OCI-LY3 (cell line): Measurements from ENCODE around the gene DNAJC10.

ENCODE experiments used
- H2AFZ ChIP-seq: fragments of 200-600, 300-600 bp; shearing (Covaris generic); 2 replicates; pipeline ENCODE4 v1.6.0; 2014; ENCODE audit warnings: antibody characterized with exemption, low read depth, low read length
- H3K27ac ChIP-seq: fragments of 200-600, 300-600 bp; sonication (generic); 2 replicates; pipeline ENCODE4 v1.5.1; 2014; ENCODE audit warnings: mild to moderate bottlenecking, low read length, moderate library complexity, mixed read lengths
- H3K27me3 ChIP-seq: fragments of 200-600, 300-600 bp; sonication (generic); 2 replicates; pipeline ENCODE4 v1.6.1; 2014; ENCODE audit warnings: low read depth, low read length, mixed read lengths
- H3K36me3 ChIP-seq: fragments of 200-600, 300-600 bp; sonication (generic); replicated peaks from 2 replicates; pipeline ENCODE3; 2014; ENCODE audit warnings: low read depth, low read length, mixed read lengths
- H3K4me1 ChIP-seq: fragments of 300-600, 200-600 bp; sonication (generic); 2 replicates; pipeline ENCODE4 v1.6.1; 2014; ENCODE audit warnings: low read length, mixed read lengths
- H3K4me2 ChIP-seq: fragments of 200-600, 300-600 bp; sonication (generic); 2 replicates; pipeline ENCODE4 v1.6.1; 2014; ENCODE audit warnings: low read length, mixed read lengths
- H3K4me3 ChIP-seq: fragments of 300-600, 200-600 bp; sonication (generic); 2 replicates; pipeline ENCODE4 v1.5.1; 2014; ENCODE audit warnings: antibody characterized with exemption, mild to moderate bottlenecking, low read length, moderate library complexity
- H3K79me2 ChIP-seq: fragments of 300-600, 200-600 bp; shearing (Covaris generic); 2 replicates; pipeline ENCODE4 v1.6.1; 2014; ENCODE audit warnings: mild to moderate bottlenecking, low read length, mixed read lengths
- H3K9ac ChIP-seq: fragments of 300-600, 200-600 bp; shearing (Covaris generic); 2 replicates; pipeline ENCODE4 v1.6.0; 2014; ENCODE audit warnings: mild to moderate bottlenecking, low read length, moderate library complexity
- H3K9me3 ChIP-seq: fragments of 200-600, 300-600 bp; shearing (Covaris generic); 2 replicates; pipeline ENCODE4 v1.6.1; 2014; ENCODE audit warnings: low read length, mixed read lengths; ENCODE audit not compliant: insufficient read depth
- H4K20me1 ChIP-seq: fragments of 200-600, 300-600 bp; sonication (generic); 2 replicates; pipeline ENCODE4 v1.6.1; 2016; ENCODE audit warnings: low read length, mixed read lengths; ENCODE audit not compliant: insufficient read depth
- EZH2phosphoT487 ChIP-seq: fragments of 200-600 bp; shearing (Covaris generic); IDR thresholded peaks from 2 replicates; pipeline ENCODE4 v1.6.1; 2018; ENCODE audit warnings: antibody characterized with exemption, mixed run types, low read depth
- TF ChIP-seq, protein P1 (sequence below): fragments of 200-600, 300-600 bp; sonication (generic); IDR thresholded peaks from 2 replicates; pipeline ENCODE4 v1.5.1; 2014; ENCODE audit warnings: antibody characterized with exemption, low read length, low read depth

The DNAJC10 gene

DNA sequence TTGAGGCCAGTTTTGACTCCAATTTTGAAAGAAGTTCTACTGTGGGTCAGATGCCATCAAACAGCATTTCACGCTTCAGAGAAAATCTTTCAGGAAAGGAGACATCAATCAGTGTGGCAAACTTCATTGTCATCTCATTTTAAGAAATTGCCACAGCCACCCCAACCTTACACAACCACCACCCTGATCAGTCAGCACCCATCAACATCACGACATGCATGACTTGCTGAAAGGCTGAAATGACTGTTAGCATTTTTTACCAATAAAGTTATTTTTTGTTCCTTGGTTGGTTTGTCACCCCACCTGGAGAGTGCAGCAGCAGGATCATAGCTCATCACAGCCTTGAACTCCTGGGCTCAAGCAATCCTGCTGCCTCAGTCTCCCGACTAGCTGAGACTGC is 10.4 kb downstream of the DNAJC10 start:
- no peak overlapping the region for H3K27ac ChIP-seq
- H3K36me3 ChIP-seq = peaks cover 23% of the 10 kb centered on the region
- peaks cover 5% of the 10 kb centered on the region for H3K4me1 ChIP-seq

DNA sequence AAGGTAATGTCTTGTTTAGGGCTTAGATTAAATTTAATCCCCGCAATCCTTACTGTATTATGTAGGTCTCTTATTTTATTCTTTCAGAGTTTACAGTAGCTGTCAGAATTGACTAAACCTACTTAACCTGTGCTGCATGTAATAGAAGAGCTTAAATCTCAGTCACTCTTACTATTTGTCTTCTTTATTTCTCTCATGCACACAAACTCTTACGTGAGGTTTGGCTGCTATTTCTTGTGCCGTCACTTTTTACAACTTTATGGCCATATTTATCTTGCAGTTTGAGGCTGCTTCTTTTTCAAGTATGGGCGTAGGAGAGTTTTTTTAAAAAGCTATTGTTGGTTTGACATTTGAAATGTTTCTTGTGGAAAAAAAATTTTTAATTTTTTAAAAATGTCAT is 12.0 kb downstream of the DNAJC10 start:
- no peak overlapping the region for H3K27ac ChIP-seq
- no peaks in the 10 kb centered on the region for H3K79me2 ChIP-seq
- no peak overlapping the region for H3K4me2 ChIP-seq
- H3K4me1 ChIP-seq = peaks cover 5% of the 10 kb centered on the region
- peaks cover 37% of the 10 kb centered on the region for H3K36me3 ChIP-seq
- no peak overlapping the region for H3K4me3 ChIP-seq
- TF ChIP-seq, protein P1, sequence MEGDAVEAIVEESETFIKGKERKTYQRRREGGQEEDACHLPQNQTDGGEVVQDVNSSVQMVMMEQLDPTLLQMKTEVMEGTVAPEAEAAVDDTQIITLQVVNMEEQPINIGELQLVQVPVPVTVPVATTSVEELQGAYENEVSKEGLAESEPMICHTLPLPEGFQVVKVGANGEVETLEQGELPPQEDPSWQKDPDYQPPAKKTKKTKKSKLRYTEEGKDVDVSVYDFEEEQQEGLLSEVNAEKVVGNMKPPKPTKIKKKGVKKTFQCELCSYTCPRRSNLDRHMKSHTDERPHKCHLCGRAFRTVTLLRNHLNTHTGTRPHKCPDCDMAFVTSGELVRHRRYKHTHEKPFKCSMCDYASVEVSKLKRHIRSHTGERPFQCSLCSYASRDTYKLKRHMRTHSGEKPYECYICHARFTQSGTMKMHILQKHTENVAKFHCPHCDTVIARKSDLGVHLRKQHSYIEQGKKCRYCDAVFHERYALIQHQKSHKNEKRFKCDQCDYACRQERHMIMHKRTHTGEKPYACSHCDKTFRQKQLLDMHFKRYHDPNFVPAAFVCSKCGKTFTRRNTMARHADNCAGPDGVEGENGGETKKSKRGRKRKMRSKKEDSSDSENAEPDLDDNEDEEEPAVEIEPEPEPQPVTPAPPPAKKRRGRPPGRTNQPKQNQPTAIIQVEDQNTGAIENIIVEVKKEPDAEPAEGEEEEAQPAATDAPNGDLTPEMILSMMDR = no peak
- TF ChIP-seq EZH2phosphoT487 = no peak
- H3K27me3 ChIP-seq = no peaks in the 10 kb centered on the region
- H2AFZ ChIP-seq = no peak overlapping the region
- H3K9me3 ChIP-seq = no peaks in the 10 kb centered on the region
- no peak overlapping the region for H3K9ac ChIP-seq
- no peaks in the 10 kb centered on the region for H4K20me1 ChIP-seq

More for the DNA sequence above, 10.4 kb downstream of the DNAJC10 start:
- no peak for TF ChIP-seq EZH2phosphoT487
- TF ChIP-seq, protein P1 = no peak
- Histone ChIP-seq H3K4me3 (no peak overlapping the region), H2AFZ (no peak overlapping the region), H4K20me1 (no peaks in the 10 kb centered on the region), H3K9ac (no peak overlapping the region), H3K79me2 (no peaks in the 10 kb centered on the region), H3K4me2 (no peak overlapping the region), H3K9me3 (no peaks in the 10 kb centered on the region), H3K27me3 (no peaks in the 10 kb centered on the region)

- Histone ChIP-seq H3K9ac (no peak overlapping the region), H3K9me3 (no peaks in the 10 kb centered on the region), H3K4me1 (peaks cover 5% of the 10 kb centered on the region), H4K20me1 (no peaks in the 10 kb centered on the region), H3K4me2 (no peak overlapping the region), H3K36me3 (peaks cover 34% of the 10 kb centered on the region), H3K4me3 (no peak overlapping the region), H3K79me2 (no peaks in the 10 kb centered on the region), H2AFZ (no peak overlapping the region), H3K27me3 (no peaks in the 10 kb centered on the region), H3K27ac (no peak overlapping the region)
- TF ChIP-seq, protein P1 = no peak
- no peak for TF ChIP-seq EZH2phosphoT487
These were observed 13.8 kb downstream of the DNAJC10 start for GRCh38 chr2:182729710-182730339.

DNA sequence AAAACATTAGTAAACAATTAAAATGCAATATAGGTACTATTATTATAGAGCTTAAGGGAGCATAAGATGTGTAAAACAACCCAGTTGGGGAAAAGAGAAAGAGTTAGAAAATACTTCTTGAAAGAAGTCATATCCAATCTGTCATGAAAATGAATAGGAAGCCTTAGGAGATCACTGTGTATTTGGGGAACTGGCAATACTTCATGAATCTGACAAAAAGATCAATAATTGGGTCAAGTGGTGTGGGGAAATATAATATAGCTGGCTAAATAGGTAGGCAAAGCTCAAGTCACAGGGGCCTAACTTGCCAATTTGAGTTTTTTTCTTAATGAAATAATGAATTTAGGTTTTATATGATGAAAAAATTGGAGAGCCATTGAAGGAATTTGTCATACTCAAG is 14.4 kb downstream of the DNAJC10 start:
- H3K4me1 ChIP-seq = peaks cover 5% of the 10 kb centered on the region
- H3K27ac ChIP-seq = no peak overlapping the region
- H4K20me1 ChIP-seq = no peaks in the 10 kb centered on the region
- no peaks in the 10 kb centered on the region for H3K79me2 ChIP-seq
- peaks cover 28% of the 10 kb centered on the region for H3K36me3 ChIP-seq
- TF ChIP-seq, protein P1 = no peak
- TF ChIP-seq EZH2phosphoT487 = no peak
- no peak overlapping the region for H2AFZ ChIP-seq
- no peaks in the 10 kb centered on the region for H3K9me3 ChIP-seq
- no peak overlapping the region for H3K4me3 ChIP-seq
- H3K4me2 ChIP-seq = no peak overlapping the region
- H3K27me3 ChIP-seq = no peaks in the 10 kb centered on the region
- H3K9ac ChIP-seq = no peak overlapping the region
